Measurements from ENCODE around the gene ARSG. TPM values are rescaled to one million over a fixed set of nuclear protein-coding genes. Genes with fewer than 3 reads are reported as not detected.
"Not testable (repeated sequence)": the region's sequence is repeated elsewhere in the genome, so short reads cannot be mapped to it uniquely, and the experiment has no call there.

The ARSG gene
- polyA plus RNA-seq, 1 of the 3 experiments (the other 2 are of a cell fraction): 0.41 TPM

DNA sequence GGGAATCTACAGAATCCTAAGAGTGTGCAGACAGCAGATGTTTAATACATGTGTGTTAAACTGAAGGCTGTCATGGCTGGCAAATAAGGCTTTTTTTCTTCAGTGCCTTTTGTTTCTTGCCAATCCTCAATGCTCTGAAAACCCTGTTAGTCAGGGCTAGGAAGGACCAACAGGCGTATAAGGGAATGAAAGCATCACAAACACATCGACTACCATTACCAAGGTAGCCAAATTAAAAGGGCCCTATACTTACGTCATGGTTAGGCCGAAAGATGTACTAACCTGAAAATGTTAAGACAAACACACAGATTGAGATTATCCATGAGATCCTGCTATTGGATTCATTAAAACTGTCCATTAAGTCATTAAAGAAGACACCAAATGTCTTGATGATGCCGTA is 13.5 kb upstream of the ARSG start:
- ChIA-PET POLR2A (no interaction called here), CTCF (interaction anchor here (1.5 kb wide), 1 partner anchor 121 kb away, joined by 3 read pairs; no protein-coding TSS in a partner anchor)
- no peaks in the 10 kb centered on the region for H3K9me2 ChIP-seq
- H3K4me2 ChIP-seq: no peak overlapping the region
- no peaks in the 10 kb centered on the region for H3F3A ChIP-seq (replicated peaks; ENCODE audit: insufficient read depth)
- no peaks in the 10 kb centered on the region; the same call in 1 of the 2 replicates for H3K27me3 ChIP-seq (ENCODE audit: insufficient read depth)
- H3K4me3 ChIP-seq (ENCODE audit: low read depth in 2 of 2, low read length in 1 of 2): no peak overlapping the region
- DNase-seq: no peak
- TF ChIP-seq JUND (IDR thresholded peaks at IDR 0.05) (no peak), MEF2A (IDR thresholded peaks at IDR 0.05; ENCODE audit: borderline replicate concordance, low read depth) (no peak), REST (IDR thresholded peaks at IDR 0.05; ENCODE audit: low read depth, low read length) (no peak), ZBTB33 (IDR thresholded peaks at IDR 0.05; ENCODE audit: borderline replicate concordance, low read depth) (no peak), CTCF (IDR thresholded peaks at IDR 0.05) (no peak), CHD2 (IDR thresholded peaks at IDR 0.05; ENCODE audit: low read length, partially characterized antibody) (no peak), YY1 (IDR thresholded peaks at IDR 0.05; ENCODE audit: low read depth) (no peak), ELF1 (IDR thresholded peaks at IDR 0.05) (no peak), PBX3 (IDR thresholded peaks at IDR 0.05) (no peak), SMC3 (IDR thresholded peaks at IDR 0.05; ENCODE audit: low read depth, low read length) (no peak), MXI1 (IDR thresholded peaks at IDR 0.05; ENCODE audit: low read depth, low read length) (no peak)
- H3K4me1 ChIP-seq (ENCODE audit: control insufficient read depth in 1 of 2, insufficient read depth in 2 of 2, low read depth in 1 of 2, low read length in 1 of 2): no peaks in the 10 kb centered on the region
- H4K20me1 ChIP-seq (ENCODE audit: insufficient read depth): no peaks in the 10 kb centered on the region
- H2AFZ ChIP-seq (ENCODE audit: low read depth): no peak overlapping the region
- H3K36me3 ChIP-seq (replicated peaks in 1 of 2; ENCODE audit: control insufficient read depth in 1 of 2, insufficient read depth in 2 of 2, low read length in 1 of 2): no peaks in the 10 kb centered on the region
- WGBS (ENCODE audit: low lambda C conversion rate): 58% methylated on average over 5 of the region's 5 CpGs
- H3K79me2 ChIP-seq (ENCODE audit: insufficient read depth): no peaks in the 10 kb centered on the region
- H3K27ac ChIP-seq (ENCODE audit: low read depth in 2 of 2, low read length in 1 of 2): no peak overlapping the region
- no peak overlapping the region for H3K9ac ChIP-seq
- H3K9me3 ChIP-seq: no peaks in the 10 kb centered on the region

DNA sequence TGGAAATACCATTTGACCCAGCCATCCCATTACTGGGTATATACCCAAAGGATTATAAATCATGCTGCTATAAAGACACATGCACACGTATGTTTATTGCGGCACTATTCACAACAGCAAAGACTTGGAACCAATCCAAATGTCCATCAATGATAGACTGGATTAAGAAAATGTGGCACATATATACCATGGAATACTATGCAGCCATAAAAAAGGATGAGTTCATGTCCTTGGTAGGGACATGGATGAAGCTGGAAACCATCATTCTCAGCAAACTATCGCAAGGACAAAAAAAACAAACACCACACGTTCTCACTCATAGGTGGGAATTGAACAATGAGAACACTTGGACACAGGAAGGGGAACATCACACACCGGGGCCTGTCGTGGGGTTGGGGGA is 9.3 kb upstream of the ARSG start:
- H3K4me2 ChIP-seq; H2AFZ ChIP-seq (ENCODE audit: low read depth); H4K20me1 ChIP-seq (ENCODE audit: insufficient read depth); H3K27ac ChIP-seq (ENCODE audit: low read depth in 2 of 2, low read length in 1 of 2); H3K9me3 ChIP-seq; H3K36me3 ChIP-seq (replicated peaks in 1 of 2; ENCODE audit: control insufficient read depth in 1 of 2, insufficient read depth in 2 of 2, low read length in 1 of 2); H3K4me1 ChIP-seq (ENCODE audit: control insufficient read depth in 1 of 2, insufficient read depth in 2 of 2, low read depth in 1 of 2, low read length in 1 of 2); CTCF ChIA-PET; H3F3A ChIP-seq (replicated peaks; ENCODE audit: insufficient read depth); H3K79me2 ChIP-seq (ENCODE audit: insufficient read depth); POLR2A ChIA-PET; DNase-seq; H3K27me3 ChIP-seq (ENCODE audit: insufficient read depth); H3K9me2 ChIP-seq; H3K4me3 ChIP-seq (ENCODE audit: low read depth in 2 of 2, low read length in 1 of 2); H3K9ac ChIP-seq: not testable (repeated sequence)
- WGBS (ENCODE audit: low lambda C conversion rate): 68% methylated on average over 6 of the region's 6 CpGs

All from SK-N-SH (cell line).